Lower lobe of right lung (tissue), 2 donors: ENCODE data around the gene CFAP45. TPM values are rescaled to one million over a fixed set of nuclear protein-coding genes. Genes with fewer than 3 reads are reported as not detected.

ENCODE experiments used
- ATAC-seq, 2 donors: fragments of 200-7000 bp; cut with Tn5 transposase; one replicate each; pipeline ENCODE4 v1.9.1; 2020 to 2022; ENCODE audit warnings: mild to moderate bottlenecking in 2 of 2, moderate library complexity in 2 of 2
- DNase-seq: peaks from one replicate; pipeline ENCODE4 v3.0.0-alpha.2; 2020
- H3K27ac ChIP-seq: fragments of 200-600 bp; one replicate; pipeline ENCODE4 v1.8.0; 2022
- H3K27me3 ChIP-seq: fragments of 200-600 bp; one replicate; pipeline ENCODE4 v1.8.0; 2022; ENCODE audit warnings: low read depth
- H3K36me3 ChIP-seq: fragments of 200-600 bp; one replicate; pipeline ENCODE4 v1.8.0; 2022; ENCODE audit warnings: mild to moderate bottlenecking
- H3K4me1 ChIP-seq: fragments of 200-600 bp; one replicate; pipeline ENCODE4 v1.8.0; 2022
- H3K4me3 ChIP-seq: fragments of 200-600 bp; one replicate; pipeline ENCODE4 v1.8.0; 2022; ENCODE audit warnings: mild to moderate bottlenecking
- H3K9me3 ChIP-seq: fragments of 200-600 bp; one replicate; pipeline ENCODE4 v1.8.0; 2022
- CTCF ChIP-seq: fragments of 200-600 bp; IDR thresholded peaks from one replicate; pipeline ENCODE4 v1.8.0; 2022; ENCODE audit warnings: antibody characterized with exemption, mild to moderate bottlenecking
- intact Hi-C: fragments of 100-400 bp; cut with DNase I; formaldehyde crosslinking; loops from one replicate; pipeline ENCODE4 v1.11.0; 2022
- long read RNA-seq: library from polyadenylated mRNA; unstranded; transcript quantifications from one replicate; pipeline ENCODE4 v2.0.0, GENCODE V29; 2021
- total RNA-seq: library from RNA; stranded (reverse); fragmentation: NEBNext Ultra II Directional; extraction: Animal tissue kit (Norgen Biotek cat#: 25700); gene quantifications from one replicate; pipeline ENCODE4 v1.2.1, GENCODE V29; 2021
- donor health status: DM: no; HTN: yes; CAD: no; lungs with severe emphysema.

CFAP45 gene, protein sequence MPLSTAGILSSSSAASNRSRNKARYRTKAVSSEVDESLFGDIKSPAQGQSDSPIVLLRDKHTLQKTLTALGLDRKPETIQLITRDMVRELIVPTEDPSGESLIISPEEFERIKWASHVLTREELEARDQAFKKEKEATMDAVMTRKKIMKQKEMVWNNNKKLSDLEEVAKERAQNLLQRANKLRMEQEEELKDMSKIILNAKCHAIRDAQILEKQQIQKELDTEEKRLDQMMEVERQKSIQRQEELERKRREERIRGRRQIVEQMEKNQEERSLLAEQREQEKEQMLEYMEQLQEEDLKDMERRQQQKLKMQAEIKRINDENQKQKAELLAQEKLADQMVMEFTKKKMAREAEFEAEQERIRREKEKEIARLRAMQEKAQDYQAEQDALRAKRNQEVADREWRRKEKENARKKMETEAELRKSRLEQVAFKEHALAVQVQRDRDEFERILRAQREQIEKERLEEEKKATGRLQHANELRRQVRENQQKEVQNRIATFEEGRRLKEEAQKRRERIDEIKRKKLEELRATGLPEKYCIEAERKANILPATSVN
- total RNA-seq = 10.2 TPM
- long read RNA-seq, partial matches to known transcripts = 4 of 11 reads
- long read RNA-seq, other reads (novel, unspliced or antisense) = 5 of 11 reads

GRCh38 chr1:159900086-159900680, at the start of gene CFAP45:
Gene CFAP45 (minus strand): TSS chr1:159900165. CDS start chr1:159900098, 67 bp downstream.
- H3K27me3 ChIP-seq = no peaks in the 10 kb centered on the region
- H3K9me3 ChIP-seq = no peaks in the 10 kb centered on the region
- H3K4me3 ChIP-seq = peak within 1 kb of the TSS; percentile 17
- peak; percentile 93 for DNase-seq
- H3K4me1 ChIP-seq = peaks cover 52% of the 10 kb centered on the region
- peak within 1 kb of the TSS; percentile 86 for H3K27ac ChIP-seq
- ATAC-seq = peak; percentile 95
- TF ChIP-seq CTCF = no peak
- no peaks in the 10 kb centered on the region for H3K36me3 ChIP-seq
- intact Hi-C loops = no loop called here

DNA sequence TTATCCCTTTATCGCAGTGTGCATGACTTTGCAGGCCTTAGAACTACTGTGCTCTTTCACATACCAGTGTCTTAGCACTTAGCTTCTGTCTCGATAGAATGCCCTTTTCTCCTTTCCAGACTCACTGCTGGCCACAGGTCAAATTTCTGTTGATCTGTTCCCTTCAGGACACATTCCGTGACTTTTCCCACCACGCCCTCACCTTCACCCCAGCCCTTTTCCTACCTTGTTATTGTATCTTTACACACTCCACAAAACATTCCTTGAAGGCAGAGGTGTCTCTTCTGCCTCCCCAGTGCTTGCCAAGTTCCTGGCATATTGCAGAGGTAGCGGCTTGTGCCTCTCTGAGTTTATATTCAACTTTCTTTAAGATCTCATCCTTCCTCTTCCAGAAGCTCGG, 49.2 kb upstream of the CFAP45 start:
- no peak for TF ChIP-seq CTCF
- H3K9me3 ChIP-seq = no peaks in the 10 kb centered on the region
- intact Hi-C loops = no loop called here
- no peaks in the 10 kb centered on the region for H3K36me3 ChIP-seq
- ATAC-seq (no peak), DNase-seq (no peak)
- H3K4me1 ChIP-seq = peaks cover 23% of the 10 kb centered on the region
- H3K4me3 ChIP-seq = no peak overlapping the region
- no peak overlapping the region for H3K27ac ChIP-seq
- peaks cover 18% of the 10 kb centered on the region for H3K27me3 ChIP-seq

DNA sequence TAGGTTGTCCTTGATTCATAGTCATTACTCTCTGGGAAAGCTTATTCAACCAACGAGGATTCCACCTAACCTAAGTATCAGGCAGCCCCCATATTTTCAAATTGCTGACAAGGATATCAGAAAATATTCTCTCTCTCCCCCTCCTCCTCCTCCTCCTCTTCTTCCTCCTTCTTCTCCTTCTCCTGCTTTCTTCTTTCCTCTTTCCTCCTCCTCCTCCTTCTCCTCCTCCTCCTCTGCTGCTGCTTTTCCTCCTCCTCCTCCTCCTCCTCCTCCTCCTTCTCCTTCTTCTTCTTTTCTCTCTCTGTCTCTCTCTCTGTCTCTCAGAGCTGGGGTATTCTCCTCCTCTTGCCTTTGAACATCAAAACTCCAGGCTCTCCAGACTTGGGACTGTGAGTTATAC, 48.0 kb upstream of the CFAP45 start:
- no peak for ATAC-seq
- Histone ChIP-seq H3K27me3 (peaks cover 17% of the 10 kb centered on the region), H3K36me3 (no peaks in the 10 kb centered on the region), H3K4me1 (peaks cover 23% of the 10 kb centered on the region), H3K4me3 (no peak overlapping the region), H3K9me3 (no peaks in the 10 kb centered on the region), H3K27ac (no peak overlapping the region)
- intact Hi-C loops = no loop called here
- DNase-seq = no peak
- TF ChIP-seq CTCF = no peak

DNA sequence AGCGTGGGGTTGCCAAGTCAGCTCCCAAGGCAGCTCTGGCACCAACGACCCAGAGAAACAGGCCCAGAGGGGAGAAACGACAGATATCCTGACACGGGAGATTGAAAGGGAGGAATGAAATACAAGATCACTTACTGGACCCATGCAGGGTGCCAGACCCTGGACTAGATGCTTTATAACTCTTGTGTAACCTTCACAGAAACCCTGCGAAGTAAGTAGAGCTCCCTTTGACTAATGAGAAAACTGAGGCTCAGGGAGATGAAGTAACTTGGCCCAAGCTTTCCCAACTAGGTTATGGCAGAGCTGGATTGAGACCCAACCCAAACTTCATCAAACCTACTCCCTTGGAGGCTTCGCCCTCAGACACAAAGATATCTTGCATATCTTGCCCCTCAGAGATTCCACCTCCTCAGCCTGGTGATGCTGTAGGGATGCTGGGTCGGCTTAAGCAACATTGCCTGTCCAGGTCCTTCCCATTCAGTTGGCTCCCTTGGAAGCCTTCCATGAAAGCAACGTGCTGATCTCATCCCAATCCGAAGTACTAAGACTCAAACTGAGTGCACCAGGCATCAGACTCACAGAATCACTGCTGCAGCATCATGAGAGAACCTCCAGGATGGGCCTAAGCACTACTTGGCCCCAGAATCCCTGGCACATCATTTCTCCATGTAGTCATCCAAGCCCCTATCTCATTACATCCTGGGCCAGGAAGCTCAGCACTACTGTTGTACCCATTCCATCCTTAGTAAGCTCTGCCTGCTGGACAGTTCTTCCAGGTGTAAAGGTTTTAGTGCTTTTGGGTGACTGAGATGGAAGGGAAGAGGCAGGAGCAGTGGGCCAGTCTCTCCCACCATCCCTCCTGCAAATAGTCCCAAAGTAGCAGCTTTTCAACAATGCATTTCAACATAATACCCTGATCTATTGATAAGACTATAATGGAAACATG, 46.5 kb upstream of the CFAP45 start:
- H3K9me3 ChIP-seq = no peaks in the 10 kb centered on the region
- H3K27me3 ChIP-seq = peaks cover 15% of the 10 kb centered on the region
- peak overlapping the region; percentile 49 for H3K4me3 ChIP-seq
- H3K27ac ChIP-seq = no peak overlapping the region
- no peak for DNase-seq
- H3K4me1 ChIP-seq = peaks cover 23% of the 10 kb centered on the region
- intact Hi-C loops = no loop called here
- H3K36me3 ChIP-seq = no peaks in the 10 kb centered on the region
- no peak for TF ChIP-seq CTCF
- no peak for ATAC-seq
